NCI-H1417 treated with DMSO at 0.1 percent for 48 hours (cell line): ENCODE data around the gene EPS8L2.

Source experiments
- DNase-seq: peaks from one replicate; lab custom pipeline; 2025; lab: John Stamatoyannopoulos, UW

The EPS8L2 gene

GRCh38 chr11:763073-763463, 57.0 kb downstream of the EPS8L2 start:
- no peak for DNase-seq

DNA sequence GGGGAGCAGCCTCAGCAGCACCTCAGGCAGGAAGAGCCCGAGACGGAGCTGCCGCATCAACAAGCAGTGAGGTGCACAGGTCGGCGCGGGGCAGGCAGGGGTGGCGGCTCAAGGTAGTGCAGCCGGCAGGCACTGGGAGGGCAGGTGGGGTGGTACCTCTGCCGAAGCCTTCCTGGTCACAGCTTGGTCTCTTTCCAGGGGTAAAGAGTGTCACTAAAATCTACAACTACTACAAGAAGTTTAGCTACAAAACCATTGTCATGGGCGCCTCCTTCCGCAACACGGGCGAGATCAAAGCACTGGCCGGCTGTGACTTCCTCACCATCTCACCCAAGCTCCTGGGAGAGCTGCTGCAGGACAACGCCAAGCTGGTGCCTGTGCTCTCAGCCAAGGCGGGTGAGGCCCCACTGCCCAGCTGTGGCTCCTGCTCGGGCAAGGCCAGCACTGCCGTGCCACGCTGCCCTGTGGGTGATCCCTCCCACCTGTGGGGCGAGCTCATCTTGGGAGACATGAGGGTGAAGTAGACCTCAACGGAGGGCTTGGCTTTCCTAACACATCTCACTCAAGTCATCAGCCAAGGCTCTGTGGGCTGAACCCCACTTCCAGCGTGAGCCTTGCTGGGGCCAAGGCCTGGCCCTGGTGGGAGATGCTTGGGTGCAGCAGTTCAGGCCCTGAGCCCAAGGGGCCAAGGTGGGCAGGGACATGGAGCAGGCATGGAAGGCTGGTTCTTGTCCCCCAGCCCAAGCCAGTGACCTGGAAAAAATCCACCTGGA, 57.7 kb downstream of the EPS8L2 start:
- DNase-seq, result no peak

DNA sequence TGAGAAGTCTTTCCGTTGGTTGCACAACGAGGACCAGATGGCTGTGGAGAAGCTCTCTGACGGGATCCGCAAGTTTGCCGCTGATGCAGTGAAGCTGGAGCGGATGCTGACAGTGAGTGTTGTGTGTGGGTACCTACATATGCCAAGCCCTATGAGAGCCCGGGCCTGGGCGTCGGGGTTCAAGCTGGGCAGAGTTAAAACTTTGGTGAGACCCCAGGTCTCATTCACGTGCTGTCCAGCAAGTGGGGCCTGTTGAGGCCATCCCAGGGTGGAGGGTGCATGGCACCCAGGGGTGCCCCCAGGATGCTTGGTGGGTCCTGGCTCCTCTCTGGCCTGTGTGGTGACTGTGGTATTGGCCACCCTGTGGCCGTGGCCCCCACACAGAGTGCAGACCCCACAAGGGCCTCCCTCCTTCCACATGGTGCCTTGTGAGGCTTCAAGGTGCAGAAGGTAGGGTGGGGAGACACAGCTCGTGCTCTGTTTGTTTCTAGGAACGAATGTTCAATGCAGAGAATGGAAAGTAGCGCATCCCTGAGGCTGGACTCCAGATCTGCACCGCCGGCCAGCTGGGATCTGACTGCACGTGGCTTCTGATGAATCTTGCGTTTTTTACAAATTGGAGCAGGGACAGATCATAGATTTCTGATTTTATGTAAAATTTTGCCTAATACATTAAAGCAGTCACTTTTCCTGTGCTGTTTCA, 58.4 kb downstream of the EPS8L2 start:
- DNase-seq, result no peak

GRCh38 chr11:765025-765801, 59.2 kb downstream of the EPS8L2 start:
- DNase-seq, result no peak

DNA sequence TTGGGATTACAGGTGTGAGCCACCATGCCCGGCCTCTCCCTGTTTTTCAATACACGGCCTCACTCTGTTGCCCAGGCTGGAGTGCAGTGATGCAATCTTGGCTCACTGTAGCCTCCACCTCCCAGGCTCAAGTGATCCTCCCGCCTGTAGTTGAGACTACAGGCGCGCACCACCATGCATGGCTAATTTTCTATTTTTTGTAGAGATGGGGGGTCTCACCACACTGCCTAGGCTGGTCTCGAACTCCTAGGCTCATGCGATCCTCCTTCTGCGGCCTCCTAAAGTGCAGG, 59.7 kb downstream of the EPS8L2 start:
- DNase-seq, result no peak

DNA sequence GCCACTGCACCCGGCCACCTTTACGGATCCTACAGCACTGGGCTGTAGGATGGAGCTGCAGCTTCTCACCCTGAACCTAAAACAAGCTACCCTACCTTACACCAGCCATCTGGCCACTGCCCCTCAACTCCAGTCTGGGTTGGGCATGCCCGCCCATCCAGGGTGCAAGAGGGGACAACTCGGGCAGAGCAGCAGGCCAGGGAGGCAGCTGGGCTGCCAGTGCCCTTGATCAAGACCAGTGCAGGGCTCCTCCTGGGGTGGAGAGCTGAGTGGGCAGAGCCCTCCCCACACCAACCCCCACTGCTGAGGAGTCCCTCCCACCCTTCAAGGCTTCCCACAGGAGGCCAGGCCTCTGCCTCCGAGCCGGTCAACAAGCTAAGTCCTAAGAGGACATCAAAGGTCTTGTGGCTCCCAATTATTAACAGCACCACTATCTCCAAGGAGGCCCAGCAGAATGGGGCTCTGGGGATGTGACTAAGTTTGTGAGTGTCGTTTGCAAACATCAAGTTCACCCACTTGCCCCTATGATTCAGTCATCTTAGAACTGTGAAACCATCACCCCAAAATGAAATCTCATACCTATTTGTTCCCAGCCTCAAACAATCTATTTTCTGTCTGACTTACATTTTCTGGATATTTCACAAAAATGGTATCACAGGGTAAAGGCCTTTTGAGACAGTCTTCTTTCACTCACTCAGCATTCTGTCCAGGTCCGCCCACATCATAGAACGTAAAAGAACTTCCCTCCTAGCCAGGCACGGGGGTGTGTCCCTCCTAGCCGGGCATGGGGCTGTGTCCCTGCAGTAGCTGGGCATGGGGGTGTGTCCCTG, 60.3 kb downstream of the EPS8L2 start:
- DNase-seq, result no peak

DNA sequence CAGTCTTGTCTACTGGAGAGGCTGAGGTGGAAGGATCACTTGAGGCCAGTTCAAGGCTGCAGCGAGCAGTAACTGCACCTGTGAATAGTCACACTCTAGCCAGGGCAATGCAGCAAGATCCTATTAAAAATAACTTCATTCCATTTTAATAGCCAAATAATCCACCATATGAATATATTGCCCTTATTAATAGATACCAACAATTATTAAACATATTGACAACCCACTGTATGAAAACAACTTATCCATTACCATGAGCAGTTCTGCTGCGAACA, 60.8 kb downstream of the EPS8L2 start:
- no peak for DNase-seq

DNA sequence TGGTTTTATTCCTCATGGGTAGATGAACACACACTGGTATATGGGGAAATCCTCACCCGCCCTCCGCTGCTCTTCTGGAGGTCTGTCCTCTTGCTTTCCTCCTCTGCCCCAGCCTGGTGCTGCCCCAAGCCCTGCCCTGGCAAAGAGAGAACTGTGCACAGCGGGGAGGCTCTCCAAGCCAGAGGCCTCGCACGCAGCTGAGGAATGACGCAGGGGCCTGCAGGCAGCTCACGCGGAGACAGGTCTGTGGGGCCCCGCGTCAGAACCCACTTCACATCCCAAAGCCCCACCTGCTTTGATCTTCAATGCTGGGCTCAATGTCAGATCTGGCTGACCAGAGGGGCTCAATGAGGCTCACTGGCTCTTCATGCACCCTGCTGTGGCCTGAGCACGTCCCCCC, 61.2 kb downstream of the EPS8L2 start:
- no peak for DNase-seq

DNA sequence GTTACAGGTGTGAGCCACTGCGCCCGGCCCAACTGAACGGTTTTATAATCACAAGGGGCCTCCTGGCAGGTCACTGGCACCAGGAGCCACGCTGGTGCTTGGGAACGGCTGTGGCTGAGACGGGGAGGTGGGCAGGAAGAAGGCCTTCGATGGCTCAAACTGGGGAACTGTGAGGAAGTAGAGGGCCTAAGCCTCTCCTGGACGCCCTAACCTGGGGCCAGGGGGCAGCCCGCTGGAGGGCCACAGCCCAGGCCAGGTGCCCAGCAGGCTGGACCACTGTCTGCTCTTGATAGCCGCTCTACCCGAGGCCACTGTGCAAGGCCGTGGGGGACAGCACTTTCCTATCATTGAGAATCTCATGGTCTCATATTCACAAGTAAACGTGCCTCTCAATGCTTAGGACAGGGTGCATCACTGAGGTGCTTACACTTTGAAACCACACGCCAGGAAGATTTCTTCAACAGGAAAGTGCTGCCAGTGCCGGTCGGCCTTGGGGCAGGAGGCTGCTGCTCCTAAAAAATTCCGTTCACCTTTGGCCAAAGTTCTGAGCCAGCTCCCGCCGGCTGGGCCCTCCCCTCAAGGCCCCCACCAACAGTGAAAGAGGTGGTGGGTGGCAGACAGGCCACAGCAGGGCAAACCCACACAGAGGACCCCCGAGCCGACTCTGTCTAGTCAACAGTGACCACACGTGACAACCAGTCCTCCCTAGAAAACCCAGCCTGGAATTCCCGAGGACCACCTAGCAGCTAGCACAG, 64.0 kb downstream of the EPS8L2 start:
- DNase-seq, result no peak

- no peak for DNase-seq
Measured at GRCh38 chr11:770642-771616, 64.9 kb downstream of the EPS8L2 start.

DNA sequence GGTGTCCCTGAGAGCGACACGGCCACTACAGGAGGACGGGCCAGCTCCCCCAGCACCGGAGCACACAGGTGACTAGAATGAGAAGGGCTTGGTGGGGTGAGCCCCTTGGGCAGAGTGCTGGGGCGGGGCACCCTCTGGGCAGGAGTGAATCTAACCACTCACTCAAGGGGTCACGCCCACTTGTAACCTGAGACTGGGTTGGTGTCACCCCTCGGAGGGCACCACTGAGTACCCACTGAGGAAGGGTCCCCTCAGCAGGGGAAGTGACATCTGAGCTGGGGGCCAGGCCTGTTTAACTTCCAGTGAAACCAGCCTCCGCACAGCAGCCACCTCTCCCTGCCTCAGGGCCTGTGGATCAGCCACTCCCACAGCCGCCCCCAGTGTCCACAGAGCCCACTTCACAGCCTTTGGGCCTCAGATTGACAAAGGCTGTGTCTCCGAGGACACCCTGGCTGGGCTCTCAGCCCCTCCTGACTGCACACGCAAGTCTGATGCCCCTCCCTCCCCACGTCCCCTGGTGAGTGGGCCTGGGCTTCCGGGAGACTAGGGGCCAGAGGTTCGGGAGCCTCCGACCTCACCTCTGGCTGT, 65.7 kb downstream of the EPS8L2 start:
- no peak for DNase-seq

DNA sequence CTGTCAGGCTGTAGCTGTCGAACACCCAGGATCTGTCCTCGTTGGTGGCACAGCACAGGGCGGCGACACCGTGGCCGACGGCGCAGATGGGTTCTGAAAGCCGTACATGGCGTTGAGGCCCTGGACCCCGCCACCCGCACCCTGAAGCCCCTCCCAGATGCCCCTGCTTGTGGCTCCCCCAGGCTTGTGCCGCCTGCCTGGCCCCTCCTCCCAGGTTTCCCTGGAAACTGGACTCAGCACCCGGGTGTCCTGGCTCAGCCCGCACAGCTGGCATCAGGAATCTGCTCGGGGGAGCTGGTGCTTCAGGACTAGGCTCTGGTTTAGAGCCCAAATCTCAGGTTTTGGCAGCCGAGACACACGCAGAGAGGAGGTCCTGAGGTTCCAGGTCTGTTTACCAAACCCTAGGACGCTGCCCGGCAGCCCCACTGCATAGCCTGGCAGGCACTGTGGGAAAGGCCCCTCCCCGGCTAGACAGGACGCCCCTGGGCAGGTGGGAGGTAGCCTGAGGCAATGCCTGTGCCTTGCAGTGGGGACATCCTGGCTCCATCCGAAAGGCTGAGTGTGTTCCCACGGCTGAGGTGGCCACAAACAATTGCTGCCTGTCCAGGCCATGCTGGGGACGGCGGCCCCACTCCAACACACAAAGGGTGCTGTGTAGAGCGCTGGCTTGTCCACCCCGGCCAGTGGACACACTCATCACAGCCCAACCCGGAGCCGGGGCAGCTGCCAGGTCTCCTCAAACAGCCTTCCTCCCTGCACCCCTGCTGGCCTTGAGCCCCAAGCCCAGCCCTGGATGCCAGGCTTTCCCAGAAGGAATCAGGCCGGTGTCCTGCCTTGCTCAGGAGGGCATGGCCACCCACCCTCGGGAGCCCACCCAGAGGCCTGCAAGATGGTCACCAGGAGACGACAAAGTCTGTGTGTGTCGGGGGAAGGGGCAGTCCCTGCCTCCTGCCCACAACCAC, 66.7 kb downstream of the EPS8L2 start:
- no peak for DNase-seq

GRCh38 chr11:773425-773824, 67.4 kb downstream of the EPS8L2 start:
- no peak for DNase-seq

DNA sequence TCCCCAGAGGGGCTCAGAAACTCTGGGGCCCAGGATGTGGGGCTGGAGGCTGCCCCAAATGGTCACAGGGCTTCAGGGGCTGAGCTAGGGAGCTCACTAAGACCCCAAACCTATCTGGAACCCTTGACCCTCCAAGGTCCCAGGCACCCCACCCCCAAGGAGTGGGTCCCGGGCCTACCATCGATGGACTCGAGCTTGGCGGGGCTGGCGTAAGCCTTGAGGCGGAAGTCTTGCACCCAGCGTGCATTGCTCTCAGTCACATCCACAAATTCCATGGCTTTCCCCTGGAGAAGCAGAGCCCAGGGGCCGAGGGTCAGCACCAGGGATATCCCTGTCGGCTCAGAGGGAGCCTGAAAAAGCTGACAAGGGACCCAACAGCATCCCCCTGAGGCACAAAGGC, 67.8 kb downstream of the EPS8L2 start:
- no peak for DNase-seq

DNA sequence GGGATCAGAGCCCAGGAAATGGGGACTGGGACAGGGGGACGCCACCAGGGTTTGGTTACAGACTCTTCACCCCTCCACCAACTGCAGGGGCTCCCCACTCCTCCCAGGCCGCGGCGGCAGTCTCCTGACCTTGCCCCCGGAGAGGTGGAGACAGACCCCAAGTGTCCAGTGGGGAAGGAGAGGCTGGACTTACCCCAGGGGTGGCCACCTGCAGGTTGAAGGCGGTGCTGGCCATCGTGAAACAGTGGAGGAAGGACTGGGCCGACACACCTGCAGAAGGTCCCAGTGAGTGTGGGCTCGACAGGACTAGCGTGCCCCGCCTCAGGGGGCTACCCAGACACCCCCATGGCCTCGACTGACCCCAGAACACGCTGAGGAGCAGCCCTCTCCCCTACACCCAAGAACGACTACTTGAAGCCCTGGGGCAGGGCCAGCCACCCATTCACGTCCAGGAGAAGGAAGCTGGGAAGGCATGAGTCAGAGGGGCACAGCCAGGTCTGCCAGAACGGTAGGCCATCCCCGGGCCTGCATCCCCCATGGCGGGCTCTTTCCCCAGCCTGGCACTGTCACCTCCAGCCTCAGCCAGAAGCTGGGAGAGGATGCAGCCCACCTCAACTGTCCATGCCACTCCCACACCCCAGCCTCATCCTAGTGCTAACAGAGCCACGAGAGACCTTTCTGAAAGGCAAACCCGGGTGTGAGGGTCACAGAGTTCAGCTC, 69.0 kb downstream of the EPS8L2 start:
- no peak for DNase-seq

DNA sequence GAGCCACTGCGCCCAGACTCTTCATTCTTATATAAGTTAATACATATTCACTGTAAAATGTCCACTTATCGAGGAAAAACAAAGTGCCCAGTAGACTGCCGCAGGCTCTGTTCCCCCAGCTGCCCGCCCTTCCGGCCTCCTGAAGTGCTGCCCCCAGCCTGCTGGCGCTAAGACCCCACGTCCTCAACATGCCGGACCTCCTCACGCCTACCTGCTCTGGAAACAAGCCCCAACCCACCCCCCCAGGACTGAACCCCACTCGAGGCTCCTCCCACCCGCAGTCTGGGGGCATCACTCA, 70.2 kb downstream of the EPS8L2 start:
- DNase-seq, result no peak

DNA sequence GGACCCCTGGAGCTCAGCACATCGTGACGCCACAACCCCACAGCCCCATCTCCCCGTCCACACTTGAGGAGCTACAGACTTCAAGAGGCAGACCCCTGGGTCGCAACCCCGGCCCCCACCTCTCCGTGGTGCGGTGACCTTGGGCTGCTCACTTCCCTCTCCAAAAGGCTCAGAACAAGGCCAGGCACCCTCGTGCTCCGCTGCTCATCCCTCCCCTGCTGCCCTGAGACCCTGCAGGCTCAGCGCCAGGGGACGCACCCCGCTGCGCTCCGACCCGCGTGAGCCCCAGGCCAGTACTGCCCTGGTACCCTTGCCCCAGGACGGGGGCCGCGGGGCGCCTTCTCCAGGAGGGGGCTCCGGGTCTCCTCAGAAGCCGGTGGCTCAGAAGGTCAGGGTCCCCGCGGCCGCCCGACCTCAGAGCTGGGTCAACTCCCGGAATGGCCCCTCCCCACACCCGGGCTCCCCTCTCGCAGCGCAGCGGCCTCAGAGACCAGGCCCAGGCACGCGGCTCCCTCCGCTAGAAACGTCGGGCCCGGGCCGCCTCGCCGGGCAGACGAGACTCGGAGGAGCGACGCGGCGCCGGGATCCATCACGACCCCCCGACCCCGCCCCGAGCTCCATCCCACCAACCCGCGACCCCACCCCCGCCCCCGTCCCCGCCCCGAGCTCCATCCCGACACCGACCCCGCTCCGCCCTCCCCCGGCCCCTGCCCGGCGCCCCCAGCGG, 70.7 kb downstream of the EPS8L2 start:
- no peak for DNase-seq
